GM19043 (cell line): ENCODE results near the gene TGFBR1.

Experiments
- ATAC-seq: cut with Tn5 transposase; IDR thresholded peaks from one replicate; pipeline ENCODE4 v1.9.1; 2021; ENCODE audit warnings: low read depth; ENCODE audit not compliant: unreplicated experiment

Gene TGFBR1

DNA sequence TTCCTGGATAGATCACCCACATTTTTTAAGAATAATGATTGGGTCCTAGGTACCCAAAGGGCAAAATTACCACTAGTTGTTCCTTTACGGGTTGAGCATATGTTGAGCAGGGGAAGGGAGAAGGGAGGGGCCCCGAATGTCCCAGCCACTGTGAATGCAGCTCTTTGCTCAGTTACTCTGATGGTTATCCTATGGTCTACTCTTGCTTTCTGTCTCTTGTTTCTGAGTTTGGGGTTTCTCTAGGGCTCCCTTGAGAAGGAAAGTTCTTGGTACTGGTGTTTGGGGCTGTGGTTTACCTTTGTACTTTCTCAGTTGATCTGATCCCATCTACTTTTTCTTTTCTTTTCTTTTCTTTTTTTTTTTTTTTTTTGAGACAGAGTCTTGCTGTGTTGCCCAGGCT, 61.2 kb downstream of the TGFBR1 start:
- ATAC-seq = no peak

DNA sequence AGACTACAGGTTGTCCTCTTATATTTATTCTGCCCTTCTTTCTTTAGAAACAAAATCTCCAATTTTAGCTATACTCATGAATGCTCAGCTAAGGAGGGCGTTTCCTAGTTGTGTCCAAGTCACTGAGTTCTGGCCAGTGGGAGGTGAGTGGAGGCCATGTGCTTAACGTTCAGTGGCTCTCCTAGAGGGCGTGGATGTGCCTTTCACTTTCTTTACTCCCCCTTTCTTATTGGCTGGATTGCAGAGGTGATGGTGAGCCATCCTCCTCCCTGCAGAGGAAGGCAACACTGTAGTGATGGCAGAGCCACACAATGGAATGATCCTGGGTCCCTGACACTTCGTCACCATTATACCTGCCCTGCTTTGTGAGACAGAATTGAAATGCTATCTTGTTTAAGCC, 62.2 kb downstream of the TGFBR1 start:
- ATAC-seq = no peak

DNA sequence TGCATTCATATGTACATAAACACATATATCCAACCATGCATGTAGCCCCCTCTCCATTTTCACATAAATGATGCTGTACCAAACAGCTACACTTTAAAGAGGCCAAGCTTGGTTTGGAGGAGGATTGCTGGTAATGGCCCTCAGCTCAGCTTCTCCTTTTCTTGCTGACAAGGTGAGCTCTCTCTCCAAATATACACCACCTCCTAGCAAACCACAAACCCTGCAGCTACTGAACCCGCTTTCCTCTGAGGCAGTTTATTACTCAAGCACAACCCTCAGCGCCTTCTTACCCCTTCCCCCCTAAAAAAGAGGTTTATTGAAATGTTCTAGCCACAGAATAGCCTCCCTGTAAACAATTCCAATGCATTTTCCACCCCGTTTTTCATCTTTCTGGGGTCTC, 62.8 kb downstream of the TGFBR1 start:
- ATAC-seq = no peak

DNA sequence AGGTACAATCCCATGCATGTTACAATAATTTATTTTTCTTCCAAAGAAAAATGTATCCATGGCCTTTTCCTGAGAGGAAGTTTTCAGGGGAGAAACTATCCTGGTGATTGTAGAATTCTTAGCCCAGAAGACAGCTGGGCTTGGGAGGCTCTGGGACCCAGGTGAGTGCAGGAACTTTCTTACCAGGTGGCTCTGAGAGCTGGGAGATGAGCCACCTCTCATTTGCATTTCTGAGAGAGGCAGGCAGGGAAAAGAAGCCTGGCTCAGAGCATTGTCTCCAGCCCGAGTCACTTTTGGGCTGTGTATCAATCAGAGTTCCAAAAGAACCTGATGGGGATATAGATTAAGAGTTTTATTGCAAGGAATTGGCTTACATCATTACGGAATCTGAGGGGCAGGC, 64.2 kb downstream of the TGFBR1 start:
- no peak for ATAC-seq

DNA sequence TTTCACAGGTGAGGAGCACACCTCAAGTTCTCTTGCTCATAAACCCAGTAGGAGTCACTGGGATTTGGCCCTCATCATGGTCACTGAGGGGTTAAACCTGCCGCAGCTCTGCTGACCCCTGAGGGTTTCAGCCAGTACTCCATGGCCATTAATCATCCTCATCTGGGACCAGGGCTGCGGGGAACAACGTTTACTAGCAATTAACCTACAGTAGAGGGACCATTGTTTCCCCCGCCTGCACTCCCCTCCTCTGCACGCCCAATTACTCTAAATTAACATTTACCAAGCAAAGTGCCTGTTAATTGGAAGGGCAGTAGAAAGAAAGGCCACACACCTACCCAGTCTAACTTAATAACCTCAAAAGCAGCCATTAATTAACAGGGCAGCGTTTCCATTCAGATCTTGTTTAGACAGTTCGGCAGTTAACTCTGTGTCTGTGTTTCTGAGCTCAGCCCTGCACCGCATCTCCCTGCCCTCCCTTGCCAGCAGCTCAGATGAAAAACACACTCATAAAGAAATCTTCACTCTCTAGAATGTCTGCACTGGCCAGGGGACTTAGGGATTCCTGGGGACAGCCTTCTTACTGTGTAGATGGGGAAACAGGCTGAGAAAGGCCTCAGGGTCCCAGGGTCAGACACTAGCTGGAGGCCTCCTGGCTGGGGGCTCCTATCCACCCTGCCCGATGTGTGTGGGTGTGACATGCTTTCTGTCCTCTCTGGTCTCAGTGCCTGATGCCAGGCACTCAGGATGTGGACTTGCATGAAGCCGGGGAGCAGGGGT, 65.3 kb downstream of the TGFBR1 start:
- no peak for ATAC-seq

DNA sequence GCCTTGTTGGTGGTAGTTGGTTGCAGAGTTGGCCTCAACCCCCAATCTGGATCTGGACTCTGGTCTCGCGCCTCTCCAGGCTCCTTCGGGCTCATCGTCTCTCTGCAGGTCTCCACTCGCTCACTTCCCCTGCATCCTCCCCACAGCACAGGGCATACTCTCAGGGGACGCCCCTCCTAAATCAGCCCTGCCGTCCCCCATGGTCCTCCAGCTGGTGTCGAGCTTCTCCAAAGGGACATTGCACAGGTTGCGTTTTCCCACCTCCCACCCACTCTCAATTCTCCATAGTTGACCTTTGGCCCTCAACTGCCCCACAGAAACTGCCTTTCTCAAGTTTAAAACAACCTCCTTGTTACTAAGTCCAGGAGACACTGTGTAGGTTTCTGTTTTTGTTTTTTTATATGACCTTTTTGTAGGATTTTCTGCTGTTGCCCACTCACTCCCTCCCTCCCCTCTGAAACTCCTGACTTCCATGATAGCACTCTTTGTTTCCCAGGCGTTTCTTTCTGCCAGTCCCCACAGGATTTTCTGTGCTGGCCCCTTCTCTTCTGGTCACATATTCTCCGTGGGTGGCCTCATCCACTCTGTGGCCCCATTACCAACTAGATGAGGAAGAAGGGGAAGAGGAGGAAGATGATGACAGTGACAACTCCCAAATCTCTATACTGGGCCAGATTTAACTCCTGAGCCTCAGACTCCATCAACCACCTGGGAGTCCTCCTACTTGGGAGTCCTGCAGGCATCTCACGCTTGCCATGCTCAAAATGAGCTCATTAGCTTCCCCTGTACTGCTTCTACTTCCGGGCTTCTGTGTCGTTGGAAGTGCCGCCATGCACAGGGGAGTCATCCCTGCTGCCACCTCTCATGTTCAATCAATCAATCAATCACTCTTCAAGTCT, 66.6 kb downstream of the TGFBR1 start:
- no peak for ATAC-seq

DNA sequence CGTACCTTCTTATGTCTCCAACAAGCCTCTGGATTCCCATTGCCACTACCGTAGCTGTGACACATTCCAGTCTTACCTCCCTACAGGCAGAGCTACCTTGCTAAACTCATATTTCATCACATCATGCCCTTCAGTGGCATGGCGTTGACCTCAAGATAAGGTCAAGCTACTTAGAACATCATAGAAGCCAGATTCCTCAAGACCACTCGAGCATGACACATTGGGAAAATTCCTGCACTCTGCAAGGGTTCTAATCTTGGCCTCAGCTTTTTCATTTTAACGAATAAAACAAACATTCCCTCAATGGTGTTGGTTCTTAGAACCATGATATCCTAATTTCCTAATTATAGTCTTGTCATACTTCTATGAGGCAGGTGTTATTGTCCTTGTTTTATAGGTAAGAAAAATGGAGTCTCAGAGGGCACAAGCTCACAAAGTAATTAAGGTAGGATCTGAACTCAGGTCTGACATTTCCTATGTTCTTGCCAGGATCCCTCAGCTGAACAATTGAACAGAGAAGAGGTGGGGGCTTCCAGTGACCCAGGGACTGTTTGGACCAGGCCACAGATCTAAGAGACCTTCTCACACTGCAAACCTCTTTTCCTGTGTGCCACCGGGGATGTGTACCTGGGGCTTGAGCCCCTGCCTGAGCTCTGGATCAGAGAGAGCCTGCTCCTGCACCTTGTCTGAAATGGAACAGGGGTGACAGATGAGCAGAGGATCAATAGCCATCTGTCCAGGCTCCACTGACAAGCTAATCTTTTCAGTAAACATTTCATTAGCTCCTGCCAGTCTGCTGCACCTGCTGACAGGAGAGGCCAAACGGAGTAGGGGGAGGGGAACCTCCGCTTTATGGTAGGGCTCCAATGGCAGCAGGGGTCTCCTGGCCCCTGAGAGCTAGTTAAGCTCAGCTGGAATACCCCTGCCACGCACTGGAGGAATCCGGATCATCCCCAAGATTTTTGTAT, 67.5 kb downstream of the TGFBR1 start:
- no peak for ATAC-seq

DNA sequence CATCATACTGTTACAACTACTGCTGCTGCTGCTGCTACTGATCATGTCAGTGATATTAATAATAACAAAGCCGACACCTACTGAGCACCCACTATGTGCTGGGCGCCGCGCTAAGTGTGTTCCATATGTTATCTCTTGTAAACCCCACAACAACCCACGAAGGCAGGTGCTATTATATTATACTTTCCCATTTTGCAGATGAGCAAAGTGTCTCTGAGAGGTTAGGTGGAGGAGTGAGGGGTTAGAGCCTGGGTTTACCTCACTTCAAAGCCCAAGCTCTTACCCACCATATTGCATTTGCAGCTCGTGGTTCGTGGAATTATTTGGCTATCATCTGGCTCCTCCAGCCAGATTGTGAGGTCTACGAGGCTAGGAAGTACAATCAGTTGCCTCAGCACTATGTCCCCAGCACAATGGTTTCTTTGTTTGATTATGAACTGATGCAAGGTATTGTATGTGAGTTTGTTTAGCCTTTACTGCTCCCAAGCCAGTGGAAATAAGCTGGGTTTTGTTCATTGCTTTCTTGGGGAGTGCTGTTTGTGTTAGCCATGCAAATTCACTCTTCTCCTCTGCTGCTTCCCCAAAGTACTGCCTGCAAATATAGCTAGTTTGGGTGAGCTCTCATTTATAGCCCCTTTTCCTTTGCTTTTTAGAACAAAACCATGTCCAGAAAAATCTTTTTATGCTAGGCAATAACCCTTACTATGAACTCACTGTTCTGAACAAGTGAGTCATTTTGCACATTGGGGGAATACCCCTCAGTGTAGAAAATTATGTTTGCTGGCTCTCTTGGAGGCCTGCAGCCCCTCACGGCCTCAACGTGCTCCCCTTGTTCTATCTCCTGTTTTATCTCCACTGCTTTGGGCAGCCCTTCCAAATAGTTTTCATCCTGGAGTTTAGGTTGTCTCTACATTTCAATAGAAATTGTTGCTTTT, 68.9 kb downstream of the TGFBR1 start:
- no peak for ATAC-seq

DNA sequence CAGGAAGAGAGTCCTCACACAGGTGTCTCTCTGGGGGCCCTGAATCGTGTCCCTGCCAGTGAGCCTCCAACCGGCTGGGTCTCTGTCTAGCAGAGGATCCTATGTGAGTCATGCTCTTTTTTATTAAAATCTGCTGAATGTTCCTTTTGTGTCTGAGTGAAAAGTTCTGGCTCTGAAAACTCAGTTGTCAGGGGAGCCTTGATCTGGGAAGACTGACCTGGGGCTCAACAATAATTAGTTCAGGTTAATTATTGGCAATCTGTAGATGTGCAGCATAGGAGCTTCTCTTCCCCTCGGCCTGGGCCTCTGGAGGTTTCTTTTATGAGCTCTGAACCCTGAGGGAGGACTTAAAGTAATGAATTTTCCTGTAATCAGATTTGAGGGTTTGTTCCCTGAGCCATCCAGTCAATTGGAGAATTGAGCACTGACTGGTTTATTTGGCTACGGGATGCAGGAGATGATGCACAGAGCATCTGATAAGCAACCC, 71.7 kb downstream of the TGFBR1 start:
- ATAC-seq = no peak

DNA sequence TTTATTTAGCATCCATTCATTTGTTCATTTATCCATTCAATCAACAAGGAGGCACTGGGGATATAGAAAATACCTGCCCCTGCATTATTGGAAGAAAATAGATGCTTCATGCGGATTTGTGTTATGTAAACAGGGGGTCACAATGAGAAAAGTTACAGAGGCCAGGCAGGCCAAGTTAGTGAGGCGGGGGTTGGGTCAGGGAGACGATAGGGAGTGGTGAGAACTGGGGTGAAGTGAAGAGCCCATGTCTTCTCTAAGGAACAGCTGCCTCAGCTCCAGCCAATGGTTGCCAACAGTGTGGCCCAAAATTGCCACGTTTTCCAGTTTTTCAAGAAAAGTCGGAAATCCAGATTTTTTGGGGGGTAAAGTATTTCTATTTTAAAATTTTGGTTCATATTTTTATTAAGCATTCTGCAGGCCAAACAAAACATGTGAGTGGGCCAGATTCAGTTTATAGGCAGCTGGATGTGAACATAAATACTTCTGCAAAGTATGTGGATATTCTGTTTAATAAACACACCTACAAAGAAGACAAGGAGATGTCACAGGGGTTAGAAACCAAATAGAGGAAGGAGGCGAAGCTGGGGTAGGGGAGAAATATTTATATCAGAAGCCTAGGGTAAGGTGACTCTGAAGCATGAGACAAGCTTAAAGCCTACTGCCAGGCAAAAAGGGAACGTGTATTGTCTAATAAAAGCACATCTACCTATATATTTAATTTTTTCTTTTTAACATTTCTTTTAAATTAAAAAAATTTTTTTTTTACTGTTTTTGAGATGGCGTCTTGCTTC, 72.9 kb downstream of the TGFBR1 start:
- no peak for ATAC-seq

DNA sequence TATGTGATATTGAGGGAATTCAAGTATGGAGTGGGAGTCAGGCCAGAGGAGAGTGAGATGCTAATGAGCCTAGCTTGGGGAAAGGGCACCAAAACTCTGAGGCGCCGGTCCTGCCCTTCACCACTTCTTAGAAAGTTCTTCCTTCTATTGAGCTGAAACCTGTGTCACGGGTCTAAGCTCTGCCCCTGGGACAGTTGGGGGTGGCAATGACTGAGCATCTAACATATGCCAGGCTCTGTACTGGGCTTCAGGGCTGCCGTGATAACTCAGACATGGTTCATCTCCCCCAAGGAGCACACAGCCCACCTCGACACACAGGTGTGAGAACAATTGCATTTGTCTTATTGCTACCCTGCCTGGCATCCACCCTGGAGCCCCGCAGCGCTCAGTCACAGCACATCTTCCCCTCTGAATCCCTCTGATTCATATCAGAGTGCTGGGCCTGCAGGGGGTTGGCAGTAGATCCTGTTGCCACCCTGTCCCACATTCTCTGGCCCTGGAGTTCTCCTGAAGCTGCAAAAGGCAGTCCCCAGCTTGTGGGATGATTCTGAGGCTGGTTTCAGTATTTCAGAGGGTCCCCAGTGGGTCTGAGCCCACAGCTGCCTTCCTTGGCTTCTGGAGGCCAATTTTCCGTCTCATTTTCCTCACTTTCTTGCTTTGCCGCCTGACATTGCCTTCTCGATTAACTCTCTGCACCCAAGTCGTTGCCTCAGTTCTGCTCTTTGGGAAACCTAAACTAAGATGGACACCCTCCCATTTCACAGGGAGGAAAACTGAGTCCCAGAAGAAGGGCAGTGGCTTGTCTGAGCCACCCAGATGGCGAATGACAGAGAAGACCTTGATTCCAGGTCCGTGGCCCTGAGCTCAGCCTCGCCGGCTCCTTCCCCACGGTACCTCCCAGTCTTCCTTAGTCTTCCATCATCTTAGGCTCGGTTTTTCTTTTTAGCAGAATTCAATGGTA, 74.3 kb downstream of the TGFBR1 start:
- ATAC-seq = no peak

DNA sequence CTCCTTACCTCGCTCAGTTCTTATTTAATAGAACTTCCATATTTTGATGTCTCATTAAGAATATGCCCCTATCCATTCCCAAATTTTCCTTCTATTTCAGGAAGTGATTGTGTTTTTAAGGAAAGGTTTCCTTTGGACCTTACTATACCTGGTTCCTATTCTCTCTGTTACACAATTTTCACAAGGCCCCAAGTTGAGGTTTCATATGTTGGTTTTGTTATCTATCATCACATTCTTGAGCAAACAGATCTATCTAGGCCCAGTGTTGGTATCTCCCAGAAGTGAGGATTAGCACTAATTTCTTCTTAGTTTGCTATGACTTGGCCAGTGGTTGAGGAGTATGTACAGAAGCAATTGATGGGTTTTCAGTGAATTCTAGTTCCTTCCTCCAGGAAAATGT, 75.3 kb downstream of the TGFBR1 start:
- no peak for ATAC-seq

DNA sequence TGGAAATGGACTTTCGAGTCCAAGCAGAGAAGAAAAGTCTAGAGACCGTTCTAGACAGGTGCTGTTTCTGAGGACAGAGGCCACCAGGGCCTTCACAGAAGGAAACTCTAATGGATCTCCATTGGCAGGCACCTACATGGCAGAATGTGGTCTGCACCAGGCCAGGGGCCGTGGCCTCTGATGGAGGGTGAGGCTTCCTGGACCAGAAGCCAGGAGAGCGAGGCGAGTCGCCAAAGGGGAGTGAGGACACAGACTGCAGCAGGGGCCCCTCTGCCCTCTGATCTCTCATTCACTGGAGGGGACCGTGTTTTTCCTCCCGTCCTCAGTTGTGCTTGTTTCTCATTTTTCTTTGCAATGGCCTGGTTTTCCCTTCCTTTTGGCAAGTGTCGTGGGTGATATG, 75.7 kb downstream of the TGFBR1 start:
- no peak for ATAC-seq

DNA sequence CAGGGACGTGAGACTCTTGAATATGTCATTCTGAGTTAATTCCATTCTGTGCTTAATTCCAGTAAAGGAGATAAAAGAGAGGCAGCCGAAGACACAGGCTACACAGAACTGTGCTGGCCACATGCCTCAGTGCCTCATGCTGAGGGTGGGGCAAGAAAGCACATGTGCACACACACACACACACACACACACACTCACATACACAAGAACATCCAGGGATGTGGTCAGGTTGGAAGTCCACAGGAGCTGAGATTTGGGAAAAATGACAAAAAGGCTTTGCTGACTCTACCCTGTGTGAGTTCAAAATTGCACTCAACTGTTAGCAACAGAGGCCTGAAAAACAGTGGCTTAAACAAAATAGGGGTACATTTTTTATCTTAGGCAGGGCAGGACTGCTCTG, 76.3 kb downstream of the TGFBR1 start:
- ATAC-seq = no peak

DNA sequence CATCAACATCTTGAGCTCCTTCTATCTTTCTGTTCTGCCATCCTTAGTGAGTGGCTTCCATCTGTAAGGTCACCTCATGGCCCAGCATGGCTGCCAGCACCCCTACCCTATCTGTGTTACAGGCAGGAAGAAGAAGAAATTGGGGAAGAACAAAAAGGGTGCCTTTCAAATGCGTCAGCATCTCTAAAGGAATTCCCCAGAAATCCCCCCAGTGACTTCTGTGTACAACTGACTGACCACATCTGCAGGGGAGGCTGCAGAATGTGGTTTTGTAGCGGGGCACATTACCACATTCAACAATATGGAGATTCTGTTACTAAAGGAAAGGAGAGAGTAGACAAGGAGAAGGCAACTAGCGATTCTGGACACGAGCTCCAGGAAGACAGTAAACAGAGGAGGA, 76.7 kb downstream of the TGFBR1 start:
- ATAC-seq = no peak

DNA sequence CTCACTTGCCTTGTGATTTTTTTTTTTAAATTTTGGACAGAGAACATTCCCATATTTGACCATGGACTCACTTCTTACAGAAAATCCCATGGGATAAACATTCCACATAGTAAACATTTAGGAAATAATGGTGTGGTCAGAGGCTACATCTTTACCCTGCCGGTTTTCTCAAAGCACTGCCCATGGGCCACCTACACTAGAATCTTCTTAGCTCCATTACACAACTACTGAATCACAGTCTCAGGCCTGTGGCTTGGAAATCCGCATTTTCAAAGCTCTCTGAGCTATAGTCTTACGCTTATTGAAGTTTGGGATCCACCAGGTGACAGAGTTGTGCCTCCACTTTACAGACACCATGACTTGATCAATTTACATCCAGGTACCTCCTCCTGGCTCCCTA, 77.4 kb downstream of the TGFBR1 start:
- ATAC-seq = no peak

DNA sequence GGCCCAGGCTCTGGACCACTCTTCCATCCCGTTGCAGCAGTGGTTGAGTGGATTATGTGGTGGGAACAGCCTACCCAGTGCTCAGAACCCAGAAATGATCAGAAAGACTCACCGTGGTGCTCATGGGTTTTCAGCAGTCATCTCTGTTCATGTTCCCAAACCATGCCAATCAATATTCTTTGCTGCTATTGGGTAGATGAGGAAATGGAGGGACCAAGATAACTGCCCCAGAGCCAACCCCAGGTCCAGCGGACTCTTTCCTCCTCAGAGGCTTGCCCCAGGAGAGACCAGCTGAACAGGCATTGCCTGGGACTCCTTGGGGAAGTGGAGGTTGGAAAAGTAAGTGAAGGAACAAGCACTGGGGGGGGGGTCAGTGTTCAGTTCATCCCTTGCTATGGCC, 78.7 kb downstream of the TGFBR1 start:
- no peak for ATAC-seq

DNA sequence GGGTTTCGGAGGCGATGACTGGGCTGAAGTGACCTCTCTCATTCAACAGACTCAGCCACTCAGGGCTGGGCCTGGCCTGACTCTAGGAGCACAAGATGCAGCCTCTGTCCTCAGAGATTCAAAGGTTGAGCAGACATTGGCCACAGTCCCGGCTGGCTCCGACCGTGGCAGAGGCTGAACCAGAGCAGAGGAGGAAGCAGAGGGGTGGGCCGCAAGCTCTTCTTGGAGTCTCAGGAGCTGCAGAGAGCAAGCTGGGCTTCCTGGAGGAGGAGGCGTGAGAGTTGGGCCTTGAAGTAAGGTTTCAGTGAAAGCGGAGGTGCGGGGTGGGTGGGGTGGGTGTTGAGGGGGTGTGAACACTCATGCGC, 79.2 kb downstream of the TGFBR1 start:
- ATAC-seq = no peak
